Ovary (tissue), 9 donors: ENCODE results near the gene IFI6. TPM values are rescaled to one million over a fixed set of nuclear protein-coding genes. Genes with fewer than 3 reads are reported as not detected.

Experiments
- DNase-seq, 5 donors: peaks; one replicate each; pipeline ENCODE4 v3.0.0-alpha.2; 2019 to 2020
- H3K27ac ChIP-seq, 2 donors: fragments of 200-600 bp; one replicate each; pipeline versions ENCODE4 v1.5.1 to v1.8.0; 2019 to 2022
- H3K27me3 ChIP-seq: fragments of 200-600 bp; one replicate; pipeline ENCODE4 v1.8.0; 2022
- H3K36me3 ChIP-seq: fragments of 200-600 bp; sonication (generic); one replicate; pipeline ENCODE4 v1.5.1; 2019
- H3K4me1 ChIP-seq: one replicate; pipeline ENCODE4 v1.8.1; 2013; ENCODE audit warnings: mild to moderate bottlenecking, moderate library complexity; ENCODE audit not compliant: insufficient read depth
- H3K4me3 ChIP-seq: fragments of 200-600 bp; sonication (generic); one replicate; pipeline ENCODE4 v1.5.1; 2017
- H3K9me3 ChIP-seq, 2 donors: fragments of 200-600 bp in 1 of 2; sonication (generic) in 1 of 2; one replicate each; pipeline versions ENCODE4 v1.5.1 to v1.8.1; 2013 to 2019; ENCODE audit warnings: mild to moderate bottlenecking in 1 of 2, moderate library complexity in 1 of 2
- EP300 ChIP-seq: sonication (generic); formaldehyde crosslinking; IDR thresholded peaks from one replicate; pipeline ENCODE4 v1.6.1; 2017; ENCODE audit warnings: antibody characterized with exemption
- POLR2A ChIP-seq: fragments of 450-650 bp; IDR thresholded peaks from one replicate; pipeline ENCODE4 v1.6.1; 2017; ENCODE audit warnings: antibody characterized with exemption, mild to moderate bottlenecking, moderate library complexity
- WGBS, 3 donors: extraction: QIAGEN DNeasy Blood & Tissue Kit in 1 of 3; methylation state at CpG; one replicate each; pipeline versions ENCODE4 v1.1.5 to v1.1.7; 2013 to 2017; 5-methylcytosine and 5-hydroxymethylcytosine counted together
- intact Hi-C, 4 donors: fragments of 100-400 bp; cut with DNase I; formaldehyde crosslinking; loops; one replicate each; pipeline versions ENCODE4 v1.11.0 to v1.15.1; 2022 to 2023
- polyA plus RNA-seq, 2 donors: library from polyadenylated mRNA; stranded (reverse); fragments of 200-250 nt in 1 of 2; fragments of 350-450 nt in 1 of 2; fragmentation: Illumina TruSeq in 1 of 2; extraction: RNeasy Lipid Tissue Mini Kit (QIAGEN cat#74804) in 1 of 2; gene quantifications; one replicate each; pipeline ENCODE4 v1.2.3, GENCODE V29; 2013 to 2014
- total RNA-seq, 7 donors: library from RNA; depleted of rRNA in 2 of 7; stranded (reverse); fragments of >200 nt in 2 of 7; fragmentation: NEBNext Ultra II Directional in 3 of 7; extraction: Animal tissue kit (Norgen Biotek cat#: 25700) in 3 of 7; gene quantifications; one replicate each; pipeline versions ENCODE4 v1.1.0 to v1.2.4, GENCODE V29; 2016 to 2023
- TF ChIP-seq, protein P1 (sequence below), 3 donors: fragments of 450-650 bp in 2 of 3; fragments of 200-600 bp in 1 of 3; IDR thresholded peaks; one replicate each; pipeline versions ENCODE4 v1.5.1 to v1.8.0; 2016 to 2022; ENCODE audit warnings: antibody characterized with exemption in 3 of 3, mild to moderate bottlenecking in 1 of 3
- donor health status: DM: no; HTN: no; CAD: no; lungs with moderate emphysema.
- donor health status: DM: no; HTN: no; CAD: no.
- donor health status: Bipolar disorder and iron deficiency.
- donor health status: DM: yes; HTN: yes; CAD: no.
- donor health status: DM: no; HTN: no; CAD: no.
- donor health status: DM: yes; HTN: yes; CAD: no.

Gene IFI6
- total and polyA plus RNA-seq, 9 donors = 30.3 to 274 (median 61.2) TPM

- WGBS, 3 donors = 44 to 57% (median 53%) methylated on average over 10 of the region's 10 CpGs
- intact Hi-C loops = loop anchor here (2.0 to 10.0 kb wide), 7 partner anchors 48 to 363 kb away; partner anchors contain the start of genes GPR3 (in 2 of the 4) and FAM76A (in 1 of the 4)
These were observed 11.6 kb downstream of the IFI6 start for GRCh38 chr1:27660300-27660835.

DNA sequence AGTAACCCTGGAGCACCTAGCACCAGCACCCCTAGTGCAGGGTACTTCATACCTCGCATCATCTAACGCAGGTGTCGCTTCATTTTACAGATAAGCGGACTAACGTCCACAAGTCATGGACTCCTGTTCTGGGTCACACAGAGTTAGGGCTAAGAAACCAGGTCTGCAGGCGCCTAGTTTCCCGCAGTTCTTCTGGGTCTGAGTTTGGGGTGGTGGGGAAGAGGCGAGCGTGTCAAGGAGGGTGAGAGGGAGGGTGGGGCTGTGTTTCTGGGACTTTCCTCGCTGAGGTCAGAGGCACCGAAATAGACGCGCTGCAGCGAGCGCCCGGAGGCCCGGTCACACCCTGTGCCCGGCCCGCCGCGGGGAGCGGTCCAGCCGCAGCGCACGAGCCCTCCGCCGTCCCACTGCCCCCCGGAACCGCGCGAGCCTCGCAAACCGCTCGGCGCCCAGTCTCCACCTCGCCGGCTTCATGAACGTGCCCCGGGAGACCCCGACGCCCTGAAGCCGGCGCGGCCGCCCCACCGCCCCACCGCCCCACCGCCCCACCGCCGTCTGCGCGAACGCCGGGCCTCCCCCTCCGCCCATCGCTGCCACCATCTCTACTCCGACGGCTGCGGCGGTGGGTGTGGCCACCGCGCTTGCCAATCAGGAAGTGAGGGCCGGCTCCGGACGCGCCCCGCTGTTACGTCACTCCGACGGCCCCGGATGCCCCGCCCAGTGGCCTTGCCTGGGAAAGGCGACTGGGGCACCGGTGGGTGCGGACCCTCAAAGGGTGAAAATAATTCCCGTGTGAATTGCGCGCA is 12.3 kb downstream of the IFI6 start:
- intact Hi-C loops = loop anchor here (2.0 to 10.0 kb wide), 7 partner anchors 47 to 362 kb away; partner anchors contain the start of genes GPR3 (in 2 of the 4) and FAM76A (in 1 of the 4)
- peaks cover 8% of the 10 kb centered on the region for H3K4me1 ChIP-seq

More at GRCh38 chr1:27660300-27660835, 11.6 kb downstream of the IFI6 start:
- Histone ChIP-seq H3K36me3 (no peaks in the 10 kb centered on the region), H3K27ac (peak overlapping the region; percentile 85 to 94), H3K27me3 (no peaks in the 10 kb centered on the region), H3K9me3 (no peaks in the 10 kb centered on the region), H3K4me3 (peak overlapping the region; percentile 70), H3K4me1 (peaks cover 8% of the 10 kb centered on the region)
- TF ChIP-seq, protein P1, sequence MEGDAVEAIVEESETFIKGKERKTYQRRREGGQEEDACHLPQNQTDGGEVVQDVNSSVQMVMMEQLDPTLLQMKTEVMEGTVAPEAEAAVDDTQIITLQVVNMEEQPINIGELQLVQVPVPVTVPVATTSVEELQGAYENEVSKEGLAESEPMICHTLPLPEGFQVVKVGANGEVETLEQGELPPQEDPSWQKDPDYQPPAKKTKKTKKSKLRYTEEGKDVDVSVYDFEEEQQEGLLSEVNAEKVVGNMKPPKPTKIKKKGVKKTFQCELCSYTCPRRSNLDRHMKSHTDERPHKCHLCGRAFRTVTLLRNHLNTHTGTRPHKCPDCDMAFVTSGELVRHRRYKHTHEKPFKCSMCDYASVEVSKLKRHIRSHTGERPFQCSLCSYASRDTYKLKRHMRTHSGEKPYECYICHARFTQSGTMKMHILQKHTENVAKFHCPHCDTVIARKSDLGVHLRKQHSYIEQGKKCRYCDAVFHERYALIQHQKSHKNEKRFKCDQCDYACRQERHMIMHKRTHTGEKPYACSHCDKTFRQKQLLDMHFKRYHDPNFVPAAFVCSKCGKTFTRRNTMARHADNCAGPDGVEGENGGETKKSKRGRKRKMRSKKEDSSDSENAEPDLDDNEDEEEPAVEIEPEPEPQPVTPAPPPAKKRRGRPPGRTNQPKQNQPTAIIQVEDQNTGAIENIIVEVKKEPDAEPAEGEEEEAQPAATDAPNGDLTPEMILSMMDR (IDR thresholded peaks at IDR 0.05) = no peak
- TF ChIP-seq POLR2A = no peak
- DNase-seq = no peak

DNA sequence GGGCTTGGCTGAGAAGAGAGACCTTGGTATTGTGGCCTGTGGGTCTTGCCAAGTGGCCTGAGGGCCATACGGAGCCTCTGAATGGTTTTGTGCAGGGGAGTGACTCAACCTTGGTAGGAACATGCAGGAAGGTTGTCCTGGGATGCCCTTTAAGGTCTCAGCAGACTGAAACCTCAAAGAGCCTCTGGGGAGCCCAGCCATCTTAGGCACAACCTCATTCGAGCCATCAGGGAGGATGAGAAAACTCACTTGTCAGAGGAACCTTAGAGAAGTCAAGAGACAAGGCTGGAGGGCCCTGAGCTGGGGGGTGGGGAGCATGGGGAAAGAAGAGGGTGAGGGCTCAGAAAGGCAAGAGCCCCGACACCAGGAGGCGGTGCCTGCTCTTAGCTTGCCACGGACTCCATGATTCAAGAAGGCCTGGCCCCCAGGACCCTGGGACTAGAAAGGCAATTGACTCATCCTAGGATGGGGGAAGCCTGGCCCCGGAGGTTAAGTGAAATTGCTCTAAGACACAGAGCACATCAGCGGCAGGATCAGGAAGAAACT is 13.0 kb downstream of the IFI6 start:
- H3K27me3 ChIP-seq = no peaks in the 10 kb centered on the region
- intact Hi-C loops = no loop called here
- no peaks in the 10 kb centered on the region for H3K36me3 ChIP-seq
- TF ChIP-seq, protein P1 (IDR thresholded peaks at IDR 0.05) = no peak
- TF ChIP-seq POLR2A = no peak
- no peak for TF ChIP-seq EP300
- H3K27ac ChIP-seq = peak overlapping the region; percentile 85 to 94
- H3K9me3 ChIP-seq = no peaks in the 10 kb centered on the region
- 40 to 62% (median 50%) methylated on average over 7 of the region's 7 CpGs for WGBS, 3 donors
- DNase-seq = peak in 1 of 5 donors; percentile 42
- H3K4me3 ChIP-seq = no peak overlapping the region
- peaks cover 8% of the 10 kb centered on the region for H3K4me1 ChIP-seq

More for the DNA sequence above, 12.3 kb downstream of the IFI6 start:
- H3K27ac ChIP-seq = peak overlapping the region; percentile 85 to 94
- DNase-seq = peak; percentile 91 to 95 (median 94)
- no peaks in the 10 kb centered on the region for H3K27me3 ChIP-seq
- H3K9me3 ChIP-seq = no peaks in the 10 kb centered on the region
- H3K4me3 ChIP-seq = peak overlapping the region; percentile 70
- 7 to 10% (median 8%) methylated on average over 44 to 78 of the region's 78 CpGs for WGBS, 3 donors
- no peaks in the 10 kb centered on the region for H3K36me3 ChIP-seq
- TF ChIP-seq POLR2A (peak; percentile 46), EP300 (no peak)

DNA sequence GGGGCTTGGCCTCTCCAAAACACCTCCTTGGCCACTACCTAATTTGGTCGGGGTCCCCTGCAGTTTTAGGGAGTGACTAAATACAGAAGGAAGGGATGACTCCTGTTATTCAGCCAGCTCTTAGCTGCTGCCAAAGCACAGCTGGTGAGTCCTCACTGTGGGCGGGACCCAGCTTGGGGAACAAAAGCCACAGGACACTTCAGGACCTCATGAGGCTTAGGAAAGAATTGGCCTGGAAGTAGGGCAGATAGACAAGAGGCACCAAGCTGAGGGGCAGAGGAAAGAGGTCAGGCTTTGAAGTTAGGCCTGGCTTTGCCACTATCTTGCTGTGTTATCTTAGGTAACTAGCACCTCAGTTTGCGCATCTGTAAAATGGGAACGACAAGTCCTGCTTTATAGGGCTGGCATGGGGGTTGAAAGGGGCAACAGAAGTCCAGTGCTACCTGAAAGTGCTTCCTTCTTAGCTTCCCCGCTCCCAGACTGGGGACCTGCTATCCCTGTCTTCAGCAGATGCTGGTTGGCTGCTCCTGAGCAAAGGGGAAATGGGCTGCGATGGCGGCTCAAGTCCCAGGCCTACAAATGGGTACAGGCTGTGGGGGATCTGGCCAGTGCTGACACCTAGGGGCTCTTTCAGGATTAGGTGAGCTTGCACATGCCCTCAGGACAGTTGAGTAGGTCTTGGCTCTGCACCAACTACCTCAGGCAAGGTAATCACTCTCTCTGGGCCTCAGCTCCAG is 15.7 kb downstream of the IFI6 start:
- no peak for TF ChIP-seq EP300
- TF ChIP-seq POLR2A = no peak
- H3K27ac ChIP-seq = no peak overlapping the region
- intact Hi-C loops = no loop called here
- H3K4me3 ChIP-seq = no peak overlapping the region
- H3K36me3 ChIP-seq = no peaks in the 10 kb centered on the region
- no peaks in the 10 kb centered on the region for H3K9me3 ChIP-seq
- WGBS, 3 donors = 78 to 81% (median 79%) methylated on average over 7 of the region's 7 CpGs
- no peak for DNase-seq
- peaks cover 3% of the 10 kb centered on the region for H3K4me1 ChIP-seq
- H3K27me3 ChIP-seq = no peaks in the 10 kb centered on the region
